ENCODE results near the gene ENDOG.

GRCh38 chr9:128782669-128783068 lies 35.6 kb upstream of the ENDOG start:
- TF ChIP-seq CTCF (IDR thresholded peaks at IDR 0.05): no peak
- no peak for TF ChIP-seq POLR2A (IDR thresholded peaks at IDR 0.05)
